Stomach (tissue), 9 donors: ENCODE data around the gene PDGFD. TPM values are rescaled to one million over a fixed set of nuclear protein-coding genes. Genes with fewer than 3 reads are reported as not detected.

Source experiments
- DNase-seq, 2 donors: peaks; one replicate each; pipeline versions ENCODE4 v3.0.0 to v3.0.0-alpha.2; 2013 to 2019
- H3K27ac ChIP-seq, 5 donors: fragments of 200-600 bp in 4 of 5; sonication (generic) in 4 of 5; one replicate each; pipeline ENCODE4 v1.5.1; 2013 to 2019; ENCODE audit warnings: mild to moderate bottlenecking in 1 of 5, moderate library complexity in 1 of 5
- H3K27me3 ChIP-seq, 3 donors: fragments of 200-600 bp; sonication (generic); one replicate each; pipeline ENCODE4 v1.5.1; 2017 to 2019; ENCODE audit warnings: mixed run types in 1 of 3
- H3K36me3 ChIP-seq, 4 donors: fragments of 200-600 bp; sonication (generic); 1 replicate in 3 of 4; 2 replicates in 1 of 4; pipeline ENCODE4 v1.5.1; 2016 to 2019
- H3K4me1 ChIP-seq, 4 donors: fragments of 200-600 bp; sonication (generic); one replicate each; pipeline ENCODE4 v1.5.1; 2016 to 2019
- H3K4me3 ChIP-seq, 4 donors: fragments of 200-600 bp; sonication (generic) in 3 of 4; one replicate each; pipeline ENCODE4 v1.5.1; 2016 to 2019; ENCODE audit warnings: mild to moderate bottlenecking in 1 of 4
- H3K9me3 ChIP-seq, 4 donors: fragments of 200-600 bp; sonication (generic); one replicate each; pipeline ENCODE4 v1.5.1; 2016 to 2019
- EP300 ChIP-seq: sonication (generic); formaldehyde crosslinking; IDR thresholded peaks from one replicate; pipeline ENCODE4 v1.6.1; 2017; ENCODE audit warnings: antibody characterized with exemption
- POLR2A ChIP-seq, 4 donors: fragments of 450-650 bp; IDR thresholded peaks; one replicate each; pipeline ENCODE4 v1.6.1; 2016; ENCODE audit warnings: antibody characterized with exemption in 4 of 4, control low read depth in 2 of 4, mild to moderate bottlenecking in 1 of 4, moderate library complexity in 1 of 4
- POLR2AphosphoS5 ChIP-seq, 3 donors: sonication (generic); formaldehyde crosslinking; IDR thresholded peaks; one replicate each; pipeline ENCODE4 v1.6.1; 2016; ENCODE audit warnings: antibody characterized with exemption in 3 of 3
- WGBS, 5 donors: extraction: QIAGEN DNeasy Blood & Tissue Kit in 3 of 5; methylation state at CpG; one replicate each; pipeline versions ENCODE4 v1.1.5 to v1.1.7; 2013 to 2018; 5-methylcytosine and 5-hydroxymethylcytosine counted together
- intact Hi-C: fragments of 100-400 bp; cut with DNase I; formaldehyde crosslinking; loops from one replicate; pipeline ENCODE4 v1.15.1; 2023; ENCODE audit warnings: low total_unique reads
- polyA plus RNA-seq, 3 donors: library from polyadenylated mRNA; stranded (reverse); fragments of 200-250 nt; gene quantifications; one replicate each; pipeline ENCODE4 v1.2.3, GENCODE V29; 2013
- total RNA-seq, 5 donors: library from RNA; depleted of rRNA; stranded (reverse); fragments of >200 nt; gene quantifications; one replicate each; pipeline versions ENCODE4 v1.1.0 to v1.2.3, GENCODE V29; 2014 to 2016
- TF ChIP-seq, protein P1 (sequence below), 7 experiments: fragments of 450-650 bp in 4 of 7; fragments of 200-600 bp in 3 of 7; sonication (generic) in 3 of 7; IDR thresholded peaks; one replicate each; pipeline ENCODE4 v1.5.1; 2016 to 2019; ENCODE audit warnings: antibody characterized with exemption in 7 of 7, control low read depth in 2 of 7, mild to moderate bottlenecking in 1 of 7
- donor health status: healthy with polysubstance abuse.
- donor health status: Bipolar disorder and iron deficiency.
- donor health status: healthy.

Gene PDGFD
- total and polyA plus RNA-seq, 8 donors: 2.4 to 41.5 (median 9.0) TPM; not detected in 1

- DNase-seq: no peak
- 80 to 93% (median 88%) methylated on average over 4 of the region's 4 CpGs for WGBS, 5 donors
- no peaks in the 10 kb centered on the region for H3K9me3 ChIP-seq
- no peaks in the 10 kb centered on the region for H3K4me1 ChIP-seq
- H3K36me3 ChIP-seq: no peaks in the 10 kb centered on the region
- intact Hi-C loops: no loop called here
- no peak for TF ChIP-seq POLR2A (IDR thresholded peaks at IDR 0.05)
- no peak for TF ChIP-seq EP300
- TF ChIP-seq, protein P1, sequence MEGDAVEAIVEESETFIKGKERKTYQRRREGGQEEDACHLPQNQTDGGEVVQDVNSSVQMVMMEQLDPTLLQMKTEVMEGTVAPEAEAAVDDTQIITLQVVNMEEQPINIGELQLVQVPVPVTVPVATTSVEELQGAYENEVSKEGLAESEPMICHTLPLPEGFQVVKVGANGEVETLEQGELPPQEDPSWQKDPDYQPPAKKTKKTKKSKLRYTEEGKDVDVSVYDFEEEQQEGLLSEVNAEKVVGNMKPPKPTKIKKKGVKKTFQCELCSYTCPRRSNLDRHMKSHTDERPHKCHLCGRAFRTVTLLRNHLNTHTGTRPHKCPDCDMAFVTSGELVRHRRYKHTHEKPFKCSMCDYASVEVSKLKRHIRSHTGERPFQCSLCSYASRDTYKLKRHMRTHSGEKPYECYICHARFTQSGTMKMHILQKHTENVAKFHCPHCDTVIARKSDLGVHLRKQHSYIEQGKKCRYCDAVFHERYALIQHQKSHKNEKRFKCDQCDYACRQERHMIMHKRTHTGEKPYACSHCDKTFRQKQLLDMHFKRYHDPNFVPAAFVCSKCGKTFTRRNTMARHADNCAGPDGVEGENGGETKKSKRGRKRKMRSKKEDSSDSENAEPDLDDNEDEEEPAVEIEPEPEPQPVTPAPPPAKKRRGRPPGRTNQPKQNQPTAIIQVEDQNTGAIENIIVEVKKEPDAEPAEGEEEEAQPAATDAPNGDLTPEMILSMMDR (IDR thresholded peaks at IDR 0.05): no peak
- TF ChIP-seq POLR2AphosphoS5 (IDR thresholded peaks at IDR 0.05): no peak
- no peak overlapping the region for H3K27ac ChIP-seq
- H3K27me3 ChIP-seq: no peaks in the 10 kb centered on the region
- no peak overlapping the region for H3K4me3 ChIP-seq
Measured at GRCh38 chr11:103972013-103972412, 191.9 kb downstream of the PDGFD start.

GRCh38 chr11:103970701-103971249, 193.2 kb downstream of the PDGFD start:
- no peak for DNase-seq
- intact Hi-C loops: no loop called here
- Histone ChIP-seq H3K9me3 (no peaks in the 10 kb centered on the region), H3K4me1 (no peaks in the 10 kb centered on the region), H3K27me3 (no peaks in the 10 kb centered on the region), H3K27ac (no peak overlapping the region), H3K4me3 (no peak overlapping the region), H3K36me3 (no peaks in the 10 kb centered on the region)
- TF ChIP-seq POLR2AphosphoS5 (IDR thresholded peaks at IDR 0.05) (no peak), EP300 (no peak), POLR2A (IDR thresholded peaks at IDR 0.05) (no peak)
- TF ChIP-seq, protein P1 (IDR thresholded peaks at IDR 0.05): no peak
- 81 to 97% (median 94%) methylated on average over 1 of the region's 1 CpG for WGBS, 5 donors

DNA sequence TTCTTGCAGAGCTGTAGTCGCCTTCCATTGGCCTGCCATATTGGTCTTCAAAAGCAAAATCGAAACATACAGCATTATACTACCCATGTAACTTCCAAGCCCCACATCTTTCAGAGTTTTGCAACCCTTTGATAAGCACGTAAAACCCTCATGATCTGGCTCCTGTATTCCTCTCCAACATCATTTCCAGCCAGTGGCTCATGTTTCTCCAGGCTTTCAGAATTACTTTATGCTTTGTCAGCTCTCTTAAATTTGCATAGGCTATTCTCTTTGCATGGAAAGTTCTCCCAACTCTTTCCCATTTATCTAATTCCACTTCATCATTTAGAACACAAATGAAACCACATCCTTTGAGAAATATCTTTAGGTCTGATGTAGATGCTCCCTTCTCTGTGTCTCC, 195.3 kb downstream of the PDGFD start:
- intact Hi-C loops: no loop called here
- Histone ChIP-seq H3K27ac (no peak overlapping the region), H3K36me3 (no peaks in the 10 kb centered on the region), H3K27me3 (no peaks in the 10 kb centered on the region), H3K9me3 (no peaks in the 10 kb centered on the region), H3K4me1 (no peaks in the 10 kb centered on the region), H3K4me3 (no peak overlapping the region)
- no peak for DNase-seq
- TF ChIP-seq POLR2AphosphoS5 (IDR thresholded peaks at IDR 0.05): no peak
- TF ChIP-seq EP300: no peak
- TF ChIP-seq, protein P1 (IDR thresholded peaks at IDR 0.05): no peak
- TF ChIP-seq POLR2A (IDR thresholded peaks at IDR 0.05): no peak
- 88 to 94% (median 91%) methylated on average over 3 of the region's 3 CpGs for WGBS, 5 donors

DNA sequence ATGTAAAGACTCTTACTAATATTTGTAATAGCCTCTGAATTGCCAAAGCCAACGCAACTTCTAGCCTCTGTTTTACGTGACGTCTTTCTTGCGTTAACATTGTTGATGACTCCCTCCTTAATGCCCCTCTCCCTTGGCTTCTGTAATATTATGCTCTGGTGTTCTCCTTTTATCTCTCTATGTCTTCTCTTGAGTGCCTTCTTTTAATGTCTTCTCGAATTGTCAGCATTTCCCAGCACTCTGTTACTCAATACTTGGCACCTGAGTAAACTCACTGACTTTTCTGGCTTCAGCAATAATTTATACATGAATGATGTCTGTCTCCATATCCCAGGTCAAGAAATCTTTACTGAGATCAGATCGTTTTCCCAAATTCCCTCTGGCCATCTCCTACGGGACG, 196.0 kb downstream of the PDGFD start:
- Histone ChIP-seq H3K27me3 (no peaks in the 10 kb centered on the region), H3K4me3 (no peak overlapping the region), H3K27ac (no peak overlapping the region), H3K36me3 (no peaks in the 10 kb centered on the region), H3K9me3 (no peaks in the 10 kb centered on the region), H3K4me1 (no peaks in the 10 kb centered on the region)
- 91 to 95% (median 92%) methylated on average over 8 of the region's 8 CpGs for WGBS, 5 donors
- DNase-seq: no peak
- TF ChIP-seq EP300 (no peak), POLR2A (IDR thresholded peaks at IDR 0.05) (no peak)
- TF ChIP-seq, protein P1 (IDR thresholded peaks at IDR 0.05): no peak
- intact Hi-C loops: no loop called here
